ENCODE data around the gene RHEX.
"Not testable (repeated sequence)": the region's sequence is repeated elsewhere in the genome, so short reads cannot be mapped to it uniquely, and the experiment has no call there.

The RHEX gene

GRCh38 chr1:206030714-206031113 is 22.3 kb upstream of the RHEX start:
- DNase-seq = peak; percentile 75

GRCh38 chr1:206032380-206033140 is 20.4 kb upstream of the RHEX start:
- no peak for DNase-seq

GRCh38 chr1:206035027-206035426 is 17.9 kb upstream of the RHEX start:
- DNase-seq = no peak

GRCh38 chr1:206036663-206037455 is 16.1 kb upstream of the RHEX start:
- no peak for DNase-seq

- DNase-seq = no peak
Measured at GRCh38 chr1:206037581-206037980, 15.4 kb upstream of the RHEX start.

- DNase-seq = no peak
Measured at GRCh38 chr1:206039046-206039973, 13.7 kb upstream of the RHEX start.

- no peak for DNase-seq
Measured at GRCh38 chr1:206040328-206040727, 12.6 kb upstream of the RHEX start.

- DNase-seq = no peak
Measured at GRCh38 chr1:206041640-206042039, 11.3 kb upstream of the RHEX start.

GRCh38 chr1:206047271-206047670 is 5.7 kb upstream of the RHEX start:
- DNase-seq = no peak

- no peak for DNase-seq
Measured at GRCh38 chr1:206048582-206048981, 4.4 kb upstream of the RHEX start.

GRCh38 chr1:206049293-206049692 is 3.7 kb upstream of the RHEX start:
- DNase-seq = no peak

- DNase-seq = no peak
Measured at GRCh38 chr1:206049919-206050600, 2.9 kb upstream of the RHEX start.

GRCh38 chr1:206050655-206051235 is 2.2 kb upstream of the RHEX start:
- no peak for DNase-seq

GRCh38 chr1:206052231-206052865 is 625 bp upstream of the RHEX start:
- DNase-seq = not testable (repeated sequence)

GRCh38 chr1:206053616-206054015 is 643 bp downstream of the RHEX start:
- not testable (repeated sequence) for DNase-seq

GRCh38 chr1:206055069-206055625 is 2.2 kb downstream of the RHEX start:
- not testable (repeated sequence) for DNase-seq

GRCh38 chr1:206055639-206056323 is 2.8 kb downstream of the RHEX start:
- not testable (repeated sequence) for DNase-seq

GRCh38 chr1:206058289-206058926 is 5.4 kb downstream of the RHEX start:
- not testable (repeated sequence) for DNase-seq

GRCh38 chr1:206058927-206059292 is 5.9 kb downstream of the RHEX start:
- DNase-seq = no peak

GRCh38 chr1:206059355-206059915 is 6.5 kb downstream of the RHEX start:
- no peak for DNase-seq

All from DMS 273 treated with DMSO at 0.1 percent for 48 hours (cell line).